Daoy (cell line): Measurements from ENCODE around the gene TOR1A. TPM values are rescaled to one million over a fixed set of nuclear protein-coding genes. Genes with fewer than 3 reads are reported as not detected.
"Not testable (repeated sequence)": the region's sequence is repeated elsewhere in the genome, so short reads cannot be mapped to it uniquely, and the experiment has no call there.

Experiments used
- DNase-seq: peaks from one replicate; pipeline ENCODE4 v3.0.0-alpha.2; 2015; ENCODE audit warnings: low read depth
- total RNA-seq: library from RNA; depleted of rRNA; stranded (reverse); fragments of >200 nt; shearing (Covaris generic); gene quantifications from 2 replicates; pipeline ENCODE4 v1.2.3, GENCODE V29; 2014

The TOR1A gene
- total RNA-seq, 1 experiment from 2014 or later: 31.8 TPM

GRCh38 chr9:129822898-129823541 lies 916 bp downstream of the TOR1A start:
- DNase-seq: peak; percentile 54

GRCh38 chr9:129816501-129817435 lies 7.2 kb downstream of the TOR1A start:
- DNase-seq: no peak

GRCh38 chr9:129815278-129815677 lies 8.7 kb downstream of the TOR1A start:
- no peak for DNase-seq

GRCh38 chr9:129814432-129815223 lies 9.3 kb downstream of the TOR1A start:
- DNase-seq: no peak

GRCh38 chr9:129813661-129814060 lies 10.3 kb downstream of the TOR1A start:
- no peak for DNase-seq

GRCh38 chr9:129812385-129812784 lies 11.6 kb downstream of the TOR1A start:
- DNase-seq: no peak

- DNase-seq: no peak
These were observed 12.0 kb downstream of the TOR1A start for GRCh38 chr9:129811967-129812363.

- DNase-seq: no peak
These were observed 13.1 kb downstream of the TOR1A start for GRCh38 chr9:129810788-129811187.

GRCh38 chr9:129810116-129810515 lies 13.8 kb downstream of the TOR1A start:
- no peak for DNase-seq

- no peak for DNase-seq
These were observed 14.6 kb downstream of the TOR1A start for GRCh38 chr9:129809346-129809745.

GRCh38 chr9:129806061-129806460 lies 17.9 kb downstream of the TOR1A start:
- DNase-seq: no peak

GRCh38 chr9:129803676-129804060 lies 20.3 kb downstream of the TOR1A start:
- no peak for DNase-seq

- peak; percentile 91 for DNase-seq
These were observed 20.9 kb downstream of the TOR1A start, which contains the start of gene TOR1B for GRCh38 chr9:129802833-129803675. TOR1B (plus strand) TSS chr9:129803184; CDS start chr9:129803213, 29 bp downstream.

GRCh38 chr9:129801504-129801903 lies 22.4 kb downstream of the TOR1A start:
- no peak for DNase-seq

GRCh38 chr9:129798973-129799372 lies 25.0 kb downstream of the TOR1A start:
- DNase-seq: no peak

- not testable (repeated sequence) for DNase-seq
These were observed 27.9 kb downstream of the TOR1A start for GRCh38 chr9:129796029-129796428.

GRCh38 chr9:129794549-129794948 lies 29.4 kb downstream of the TOR1A start:
- DNase-seq: no peak

- DNase-seq: no peak
These were observed 37.5 kb downstream of the TOR1A start for GRCh38 chr9:129786481-129786880.

GRCh38 chr9:129785866-129786265 lies 38.1 kb downstream of the TOR1A start:
- no peak for DNase-seq

GRCh38 chr9:129784970-129785369 lies 39.0 kb downstream of the TOR1A start:
- not testable (repeated sequence) for DNase-seq
